SK-N-MC (cell line): ENCODE results near the gene RGS6.

Experiments
- DNase-seq: peaks from one replicate; pipeline ENCODE4 v3.0.0-alpha.2; 2011; ENCODE audit warnings: low read depth, low spot score
- H3K27ac ChIP-seq: fragments of 200-600 bp; sonication (generic); 2 replicates; pipeline ENCODE4 v1.5.1; 2016; ENCODE audit warnings: mixed run types
- H3K36me3 ChIP-seq: fragments of 200-600 bp; sonication (generic); 2 replicates; pipeline ENCODE4 v1.6.1; 2017; ENCODE audit warnings: antibody characterized with exemption, low read length, mixed read lengths; ENCODE audit not compliant: insufficient read depth
- H3K4me3 ChIP-seq: fragments of 200-600 bp; sonication (generic); 2 replicates; pipeline ENCODE4 v1.5.1; 2016
- H3K9ac ChIP-seq: fragments of 200-600 bp; sonication (generic); 2 replicates; pipeline ENCODE4 v1.8.0; 2017; ENCODE audit warnings: mixed run types, mixed read lengths; ENCODE audit not compliant: insufficient read length
- H3K9me3 ChIP-seq: fragments of 200-600 bp; sonication (generic); 2 replicates; pipeline ENCODE4 v1.6.1; 2017; ENCODE audit warnings: low read depth, mild to moderate bottlenecking, antibody characterized with exemption, low read length, moderate library complexity, mixed read lengths
- EZH2 ChIP-seq: fragments of 200-600 bp; sonication (generic); IDR thresholded peaks from one replicate; pipeline ENCODE4 v1.6.1; 2017; ENCODE audit warnings: antibody characterized with exemption
- FOXP2 ChIP-seq: optimal IDR thresholded peaks from 2 replicates; pipeline ENCODE3; 2011; ENCODE audit warnings: mild to moderate bottlenecking, moderate library complexity; ENCODE audit not compliant: insufficient read depth; ENCODE audit errors: extremely low read length, control extremely low read depth
- POLR2AphosphoS5 ChIP-seq: IDR thresholded peaks from 2 replicates; pipeline ENCODE4 v1.6.1; 2012; ENCODE audit warnings: mild to moderate bottlenecking, low read depth, low read length, borderline replicate concordance

RGS6 gene

DNA sequence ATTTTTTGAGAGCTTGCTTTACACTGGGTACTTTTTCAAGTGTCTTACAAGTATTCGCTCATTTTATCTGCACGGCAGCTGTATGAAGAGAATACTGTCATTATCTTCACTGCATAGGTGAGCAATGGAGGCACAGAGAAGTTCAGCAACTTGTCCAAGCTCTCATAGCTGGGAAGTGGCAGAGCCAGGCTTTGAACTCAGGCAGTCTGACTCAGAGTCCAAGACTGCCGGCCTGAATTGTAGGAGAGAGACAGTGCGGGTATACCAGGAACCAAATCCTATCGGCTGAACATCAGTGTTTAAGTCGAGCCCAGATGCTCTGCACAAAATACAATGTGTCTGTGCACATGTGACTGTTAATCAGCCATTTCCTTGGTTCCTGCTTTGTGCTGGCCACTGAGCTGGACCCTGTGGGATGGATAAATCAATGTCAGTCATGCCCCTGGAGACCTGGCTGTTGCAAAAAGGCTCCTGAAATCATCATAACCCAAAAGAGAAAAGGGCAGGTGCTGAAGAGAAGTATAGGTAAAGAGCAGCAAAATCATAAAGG, 487.1 kb downstream of the RGS6 start:
- Histone ChIP-seq H3K27ac (no peak overlapping the region), H3K9ac (no peak overlapping the region), H3K9me3 (no peaks in the 10 kb centered on the region), H3K36me3 (no peaks in the 10 kb centered on the region), H3K4me3 (no peak overlapping the region)
- TF ChIP-seq POLR2AphosphoS5 (no peak), FOXP2 (no peak), EZH2 (no peak)
- DNase-seq, result no peak

DNA sequence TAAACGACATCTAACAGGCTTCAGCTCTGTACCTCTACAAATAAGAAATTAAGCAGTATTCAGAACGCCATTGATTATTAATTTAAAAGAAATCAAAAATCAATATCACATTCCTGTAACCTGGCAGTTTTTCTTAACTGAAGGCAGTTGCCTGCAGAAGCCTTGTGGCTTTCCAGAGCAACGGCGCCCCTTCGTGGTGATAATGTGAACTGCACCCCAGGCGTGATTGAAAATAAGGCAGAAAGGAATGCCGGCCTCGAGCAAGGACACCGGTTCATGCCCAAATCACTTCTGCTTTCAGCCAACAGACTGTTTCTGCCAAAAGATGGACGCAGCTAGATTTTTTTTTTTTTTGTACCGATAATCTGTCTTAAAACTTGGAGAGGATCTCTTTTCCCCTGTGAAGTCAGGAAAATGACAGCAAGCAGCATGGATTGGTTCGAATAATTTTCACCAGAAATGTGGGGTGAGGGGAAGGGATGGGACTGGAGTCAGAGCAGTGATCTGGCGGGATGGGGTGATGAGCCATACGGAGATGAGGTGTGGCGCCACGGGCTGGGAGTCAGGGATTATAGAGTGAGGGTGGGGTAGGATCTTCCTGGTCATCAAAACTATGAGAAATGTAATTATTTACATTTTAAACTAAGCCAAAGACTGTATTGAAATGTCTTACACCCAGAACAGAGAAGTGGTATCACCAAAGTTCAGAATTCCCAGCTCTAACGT, 488.7 kb downstream of the RGS6 start:
- peak; percentile 44 for DNase-seq
- TF ChIP-seq EZH2, result no peak
- no peak for TF ChIP-seq FOXP2
- TF ChIP-seq POLR2AphosphoS5, result no peak
- Histone ChIP-seq H3K36me3 (no peaks in the 10 kb centered on the region), H3K9me3 (no peaks in the 10 kb centered on the region), H3K4me3 (peak overlapping the region; percentile 52), H3K27ac (no peak overlapping the region), H3K9ac (peak overlapping the region; percentile 34)

DNA sequence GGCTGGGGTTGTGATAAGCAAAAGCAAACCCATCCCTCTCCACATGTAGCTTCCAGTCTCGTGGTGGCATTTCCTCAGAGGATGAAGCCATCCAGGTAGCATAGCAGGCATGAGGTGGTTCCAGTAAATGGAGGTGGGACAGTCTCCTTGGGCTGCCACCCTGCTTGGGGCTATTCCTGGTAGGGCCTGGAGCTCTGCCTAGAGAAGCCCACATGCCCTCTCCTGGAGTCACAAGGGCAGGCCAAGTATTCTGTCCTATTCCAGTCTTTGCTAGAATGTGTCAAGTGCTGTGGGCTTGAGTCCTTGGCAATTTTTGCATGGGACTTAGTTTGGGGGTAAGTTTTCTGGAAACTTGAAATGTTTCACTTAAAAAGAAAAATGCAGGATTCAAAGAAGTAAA, 491.7 kb downstream of the RGS6 start:
- H3K9ac ChIP-seq, result no peak overlapping the region
- DNase-seq, result no peak
- H3K27ac ChIP-seq, result no peak overlapping the region
- no peaks in the 10 kb centered on the region for H3K9me3 ChIP-seq
- no peaks in the 10 kb centered on the region for H3K36me3 ChIP-seq
- TF ChIP-seq POLR2AphosphoS5, result no peak
- no peak for TF ChIP-seq EZH2
- TF ChIP-seq FOXP2, result no peak
- H3K4me3 ChIP-seq, result no peak overlapping the region

DNA sequence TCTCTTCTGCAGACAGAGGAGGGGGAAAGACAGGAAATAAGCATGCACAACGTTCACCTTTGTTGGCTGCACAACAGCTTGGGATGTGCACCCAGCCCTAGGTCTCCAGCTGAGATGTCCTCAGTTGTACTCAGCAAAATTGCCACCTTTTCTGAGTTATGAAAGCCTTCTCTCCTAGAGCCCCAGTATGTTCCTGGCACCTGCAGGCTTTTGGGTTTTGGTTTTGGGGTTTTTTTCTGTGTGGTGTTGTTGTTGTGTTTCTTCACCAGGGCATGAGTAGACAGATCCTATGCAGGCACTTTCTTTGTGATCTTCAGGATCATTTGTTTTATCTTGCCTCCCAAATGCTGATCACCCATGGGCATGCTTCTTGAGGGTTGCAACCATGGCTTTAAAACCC, 498.2 kb downstream of the RGS6 start:
- Histone ChIP-seq H3K9ac (no peak overlapping the region), H3K4me3 (no peak overlapping the region), H3K36me3 (no peaks in the 10 kb centered on the region), H3K9me3 (no peaks in the 10 kb centered on the region), H3K27ac (no peak overlapping the region)
- TF ChIP-seq POLR2AphosphoS5 (no peak), EZH2 (no peak), FOXP2 (no peak)
- no peak for DNase-seq

DNA sequence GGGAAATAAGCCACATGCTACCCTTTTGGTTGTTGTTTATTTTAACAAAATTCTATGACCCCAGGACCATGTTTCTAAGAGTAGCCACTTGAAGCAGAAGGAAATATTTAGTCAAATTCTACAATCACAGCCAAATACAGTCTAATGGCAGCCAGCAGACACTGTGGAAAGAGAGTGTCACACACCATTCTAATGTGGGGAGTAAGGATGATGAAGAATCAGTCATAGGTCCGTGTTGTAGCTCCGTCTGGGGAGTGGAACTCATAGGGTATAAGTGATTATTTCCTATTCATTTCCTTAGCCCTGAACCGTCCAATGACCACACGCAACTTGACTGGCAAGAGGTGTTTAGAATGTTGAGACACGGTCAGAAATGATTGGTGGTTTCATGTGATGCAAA, 500.5 kb downstream of the RGS6 start:
- H3K9ac ChIP-seq, result no peak overlapping the region
- TF ChIP-seq EZH2, result no peak
- TF ChIP-seq POLR2AphosphoS5, result no peak
- no peak for TF ChIP-seq FOXP2
- no peaks in the 10 kb centered on the region for H3K36me3 ChIP-seq
- no peak overlapping the region for H3K27ac ChIP-seq
- DNase-seq, result no peak
- H3K4me3 ChIP-seq, result no peak overlapping the region
- H3K9me3 ChIP-seq, result no peaks in the 10 kb centered on the region

DNA sequence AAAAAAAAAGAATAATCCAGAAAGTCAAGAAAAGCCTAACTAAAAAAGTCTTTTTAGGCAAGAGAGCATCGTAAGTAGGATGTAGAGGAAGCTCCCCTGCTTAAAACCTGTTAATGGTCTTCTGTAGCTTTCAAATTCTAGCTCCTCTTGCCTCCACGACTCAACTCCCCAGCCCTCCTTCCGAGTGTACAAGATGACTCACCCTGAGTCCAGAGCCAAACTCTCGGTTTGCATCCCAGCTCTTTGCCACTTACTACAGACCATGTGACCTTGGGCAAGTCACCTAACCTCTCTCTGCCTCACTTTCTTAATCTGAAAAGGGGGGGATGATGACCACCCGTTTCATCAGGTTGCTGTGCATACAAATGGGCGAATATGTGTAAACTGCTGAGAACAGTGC, 501.3 kb downstream of the RGS6 start:
- H3K9ac ChIP-seq, result no peak overlapping the region
- no peaks in the 10 kb centered on the region for H3K9me3 ChIP-seq
- no peak overlapping the region for H3K27ac ChIP-seq
- H3K4me3 ChIP-seq, result no peak overlapping the region
- no peak for DNase-seq
- TF ChIP-seq FOXP2 (no peak), POLR2AphosphoS5 (no peak), EZH2 (no peak)
- H3K36me3 ChIP-seq, result no peaks in the 10 kb centered on the region

DNA sequence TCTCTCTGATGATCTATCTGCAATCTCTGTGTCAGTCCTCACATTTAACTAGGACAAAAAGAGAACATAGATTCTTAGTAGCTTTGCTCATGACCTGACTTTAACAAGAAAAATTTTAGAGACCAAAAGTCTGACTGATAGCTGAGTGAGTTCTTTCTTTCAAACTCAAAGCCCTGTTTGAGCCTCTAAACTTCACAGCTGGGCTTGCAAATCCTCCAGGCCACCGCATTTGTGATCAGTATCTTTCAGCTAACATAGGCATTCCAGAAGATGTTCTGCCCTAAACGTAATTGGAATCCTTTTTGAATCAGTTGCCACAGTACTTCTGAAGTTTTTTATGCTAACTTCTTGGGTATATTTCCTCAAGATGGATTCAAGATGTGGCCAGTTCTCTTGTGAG, 502.6 kb downstream of the RGS6 start:
- H3K27ac ChIP-seq, result no peak overlapping the region

GRCh38 chr14:72439707-72440106, 507.5 kb downstream of the RGS6 start:
- Histone ChIP-seq H3K9me3 (no peaks in the 10 kb centered on the region), H3K4me3 (no peak overlapping the region), H3K36me3 (no peaks in the 10 kb centered on the region), H3K9ac (no peak overlapping the region), H3K27ac (no peak overlapping the region)
- no peak for TF ChIP-seq POLR2AphosphoS5
- DNase-seq, result no peak

More for the DNA sequence above, 502.6 kb downstream of the RGS6 start:
- TF ChIP-seq EZH2 (no peak), FOXP2 (no peak), POLR2AphosphoS5 (no peak)
- Histone ChIP-seq H3K36me3 (no peaks in the 10 kb centered on the region), H3K9ac (no peak overlapping the region), H3K4me3 (no peak overlapping the region), H3K9me3 (no peaks in the 10 kb centered on the region)
- no peak for DNase-seq

GRCh38 chr14:72443256-72443655, 511.0 kb downstream of the RGS6 start:
- no peak for DNase-seq
- no peak overlapping the region for H3K9ac ChIP-seq
- no peaks in the 10 kb centered on the region for H3K9me3 ChIP-seq
- H3K27ac ChIP-seq, result no peak overlapping the region
- no peaks in the 10 kb centered on the region for H3K36me3 ChIP-seq
- H3K4me3 ChIP-seq, result no peak overlapping the region
- TF ChIP-seq FOXP2 (no peak), EZH2 (no peak), POLR2AphosphoS5 (no peak)
